SJSA1 (cell line): ENCODE measurements around the gene GALK1. TPM values are rescaled to one million over a fixed set of nuclear protein-coding genes. Genes with fewer than 3 reads are reported as not detected.
A peak's percentile ranks its signal among the peaks of the same experiment; 100 is the strongest.

ENCODE experiments used
- DNase-seq, 2 experiments: peaks; one replicate each; pipeline ENCODE4 v3.0.0-alpha.2; 2015 to 2020; ENCODE audit warnings: low spot score in 2 of 2, low read depth in 1 of 2
- H3K27ac ChIP-seq: fragments of 250-450 bp; sonication (Bioruptor Pico); 2 replicates; pipeline ENCODE4 v1.5.1; 2020; ENCODE audit warnings: mild to moderate bottlenecking, moderate library complexity
- H3K27me3 ChIP-seq: fragments of 250-450 bp; sonication (Bioruptor Pico); replicated peaks from 2 replicates; pipeline ENCODE4 v1.5.1; 2020; ENCODE audit warnings: mild to moderate bottlenecking, moderate library complexity
- H3K36me3 ChIP-seq: fragments of 250-450 bp; sonication (Bioruptor Pico); 2 replicates; pipeline ENCODE4 v1.5.1; 2020; ENCODE audit warnings: mild to moderate bottlenecking
- H3K4me1 ChIP-seq: fragments of 250-450 bp; sonication (Bioruptor Pico); replicated peaks from 2 replicates; pipeline ENCODE4 v1.6.1; 2021; ENCODE audit warnings: mild to moderate bottlenecking
- H3K4me3 ChIP-seq: fragments of 250-450 bp; sonication (Bioruptor Pico); 2 replicates; pipeline ENCODE4 v1.5.1; 2020; ENCODE audit warnings: mild to moderate bottlenecking
- H3K9me3 ChIP-seq: fragments of 250-450 bp; sonication (Bioruptor Pico); replicated peaks from 2 replicates; pipeline ENCODE4 v1.5.1; 2020; ENCODE audit warnings: mild to moderate bottlenecking
- total RNA-seq: library from RNA; depleted of rRNA; stranded (reverse); fragments of >200 nt; shearing (Covaris generic); gene quantifications from 2 replicates; pipeline ENCODE4 v1.2.3, GENCODE V29; 2014

The GALK1 gene
- total RNA-seq, 1 experiment from 2014 or later = 50.5 TPM

- H3K27me3 ChIP-seq = no peaks in the 10 kb centered on the region
- no peak for DNase-seq
- H3K4me1 ChIP-seq = no peaks in the 10 kb centered on the region
- no peak overlapping the region for H3K4me3 ChIP-seq
- peaks cover 37% of the 10 kb centered on the region for H3K36me3 ChIP-seq
- H3K27ac ChIP-seq = no peak overlapping the region
- no peaks in the 10 kb centered on the region for H3K9me3 ChIP-seq
Measured at GRCh38 chr17:75803883-75804282, 38.9 kb upstream of the GALK1 start.

- H3K4me1 ChIP-seq = no peaks in the 10 kb centered on the region
- no peak overlapping the region for H3K4me3 ChIP-seq
- no peak for DNase-seq
Measured at GRCh38 chr17:75799402-75799801, 34.4 kb upstream of the GALK1 start.

GRCh38 chr17:75795820-75796607 is 31.0 kb upstream of the GALK1 start:
- DNase-seq = no peak
- Histone ChIP-seq H3K27me3 (no peaks in the 10 kb centered on the region), H3K4me3 (no peak overlapping the region), H3K36me3 (peaks cover 85% of the 10 kb centered on the region), H3K27ac (no peak overlapping the region), H3K4me1 (no peaks in the 10 kb centered on the region), H3K9me3 (no peaks in the 10 kb centered on the region)

More at GRCh38 chr17:75799402-75799801, 34.4 kb upstream of the GALK1 start:
- Histone ChIP-seq H3K36me3 (peaks cover 69% of the 10 kb centered on the region), H3K9me3 (no peaks in the 10 kb centered on the region), H3K27me3 (no peaks in the 10 kb centered on the region), H3K27ac (no peak overlapping the region)

GRCh38 chr17:75793460-75793859 is 28.5 kb upstream of the GALK1 start:
- H3K27me3 ChIP-seq = no peaks in the 10 kb centered on the region
- no peak overlapping the region for H3K27ac ChIP-seq
- H3K36me3 ChIP-seq = peaks cover 66% of the 10 kb centered on the region
- H3K4me3 ChIP-seq = no peak overlapping the region
- H3K4me1 ChIP-seq = no peaks in the 10 kb centered on the region
- no peaks in the 10 kb centered on the region for H3K9me3 ChIP-seq
- no peak for DNase-seq

- Histone ChIP-seq H3K27me3 (no peaks in the 10 kb centered on the region), H3K4me3 (no peak overlapping the region), H3K4me1 (peaks cover 3% of the 10 kb centered on the region), H3K36me3 (peaks cover 52% of the 10 kb centered on the region), H3K9me3 (no peaks in the 10 kb centered on the region), H3K27ac (no peak overlapping the region)
- DNase-seq = no peak
Measured at GRCh38 chr17:75791254-75791653, 26.3 kb upstream of the GALK1 start.

GRCh38 chr17:75785016-75785890 is 20.3 kb upstream of the GALK1 start:
- Histone ChIP-seq H3K9me3 (0 out of 2 replicates have a peak, but pooled peaks cover 3% of the 10 kb centered on the region), H3K27ac (peak overlapping the region; percentile 99), H3K4me3 (peak overlapping the region; percentile 79), H3K36me3 (peaks cover 17% of the 10 kb centered on the region), H3K27me3 (no peaks in the 10 kb centered on the region), H3K4me1 (peaks cover 32% of the 10 kb centered on the region)
- DNase-seq = peak; percentile 98 to 100

- Histone ChIP-seq H3K27me3 (no peaks in the 10 kb centered on the region), H3K27ac (peak within 1 kb of the TSS; percentile 99), H3K36me3 (peaks cover 17% of the 10 kb centered on the region), H3K4me1 (peaks cover 32% of the 10 kb centered on the region), H3K4me3 (peak within 1 kb of the TSS; percentile 79), H3K9me3 (0 out of 2 replicates have a peak, but pooled peaks cover 3% of the 10 kb centered on the region)
- peak; percentile 100 for DNase-seq
Measured at GRCh38 chr17:75784473-75785015, 19.6 kb upstream of the GALK1 start, which contains the start of gene UNK. Gene UNK (plus strand): TSS chr17:75784806. CDS start chr17:75784881, 75 bp downstream.

- Histone ChIP-seq H3K27me3 (no peaks in the 10 kb centered on the region), H3K9me3 (0 out of 2 replicates have a peak, but pooled peaks cover 3% of the 10 kb centered on the region), H3K4me1 (peaks cover 32% of the 10 kb centered on the region), H3K4me3 (peak overlapping the region; percentile 79), H3K27ac (peak overlapping the region; percentile 99), H3K36me3 (peaks cover 23% of the 10 kb centered on the region)
- DNase-seq = no peak
Measured at GRCh38 chr17:75783803-75784472, 18.9 kb upstream of the GALK1 start.

- DNase-seq = peak in 1 of 2 experiments; percentile 88
- 0 out of 2 replicates have a peak, but pooled peaks cover 3% of the 10 kb centered on the region for H3K9me3 ChIP-seq
- peak overlapping the region; percentile 17 for H3K4me3 ChIP-seq
- peak overlapping the region; percentile 99 for H3K27ac ChIP-seq
- no peaks in the 10 kb centered on the region for H3K27me3 ChIP-seq
- H3K4me1 ChIP-seq = peaks cover 32% of the 10 kb centered on the region
- H3K36me3 ChIP-seq = peaks cover 30% of the 10 kb centered on the region
Measured at GRCh38 chr17:75783069-75783783, 18.2 kb upstream of the GALK1 start.

GRCh38 chr17:75779987-75780889 is 15.2 kb upstream of the GALK1 start:
- Histone ChIP-seq H3K4me1 (peaks cover 37% of the 10 kb centered on the region), H3K9me3 (peaks cover under 1% of the 10 kb centered on the region; the same call in 1 of the 2 replicates), H3K27me3 (0 out of 2 replicates have a peak, but pooled peaks cover 4% of the 10 kb centered on the region), H3K36me3 (peaks cover 45% of the 10 kb centered on the region), H3K4me3 (peak overlapping the region; percentile 86), H3K27ac (no peak overlapping the region)
- no peak for DNase-seq

GRCh38 chr17:75779250-75779986 is 14.4 kb upstream of the GALK1 start:
- Histone ChIP-seq H3K27ac (peak overlapping the region; percentile 98), H3K27me3 (0 out of 2 replicates have a peak, but pooled peaks cover 5% of the 10 kb centered on the region), H3K36me3 (peaks cover 51% of the 10 kb centered on the region), H3K4me1 (peaks cover 34% of the 10 kb centered on the region), H3K9me3 (no peaks in the 10 kb centered on the region; the same call in 1 of the 2 replicates), H3K4me3 (peak overlapping the region; percentile 86)
- DNase-seq = peak; percentile 99 to 100
